Body of pancreas (tissue), 4 donors: ENCODE data around the gene MYL7.

Source experiments
- POLR2A ChIP-seq, 3 donors: fragments of 450-650 bp; IDR thresholded peaks; one replicate each; pipeline ENCODE4 v1.6.1; 2016; ENCODE audit warnings: antibody characterized with exemption in 3 of 3, mild to moderate bottlenecking in 2 of 3
- TF ChIP-seq, protein P1 (sequence below), 7 experiments: fragments of 450-650 bp in 4 of 7; fragments of 200-600 bp in 3 of 7; sonication (generic) in 3 of 7; IDR thresholded peaks; one replicate each; pipeline ENCODE4 v1.5.1; 2016 to 2019; ENCODE audit warnings: antibody characterized with exemption in 7 of 7

DNA sequence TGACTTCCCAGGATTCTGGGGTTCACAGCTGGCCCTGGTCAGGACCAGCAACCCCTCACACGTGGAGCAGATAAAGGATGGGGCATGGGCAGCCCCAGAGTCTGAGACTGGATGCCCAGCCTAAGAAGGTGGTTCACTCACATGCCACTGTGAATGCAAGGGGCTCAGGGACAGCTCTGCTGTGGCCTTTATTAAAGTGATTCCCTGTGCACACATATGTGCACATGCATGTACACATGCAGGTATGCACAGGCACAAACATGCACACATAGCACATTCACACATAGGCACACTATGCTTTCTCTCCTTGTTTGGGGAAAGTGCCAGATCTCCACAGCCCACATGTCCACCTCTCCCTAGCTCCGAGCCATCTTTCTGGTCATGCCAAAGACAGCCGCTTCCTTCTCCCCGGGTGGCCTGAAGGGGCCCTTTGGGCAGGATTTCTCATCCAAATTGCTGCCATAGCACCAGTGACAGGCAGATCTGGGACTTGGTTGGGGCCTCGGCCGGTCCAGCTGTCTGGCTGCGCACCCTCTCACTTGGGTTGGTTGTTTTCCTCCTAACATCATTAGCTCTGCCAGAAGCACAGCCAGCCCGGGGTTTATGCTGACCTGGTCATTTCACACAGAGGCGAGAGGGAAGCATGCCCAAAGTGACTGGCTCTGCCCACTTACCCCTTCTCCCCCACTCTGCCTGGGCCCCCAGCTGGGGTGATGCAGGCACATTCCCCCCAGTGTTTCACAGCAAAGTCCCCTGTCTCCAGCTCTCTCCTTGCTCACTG lies 46.7 kb upstream of the MYL7 start:
- TF ChIP-seq, protein P1, sequence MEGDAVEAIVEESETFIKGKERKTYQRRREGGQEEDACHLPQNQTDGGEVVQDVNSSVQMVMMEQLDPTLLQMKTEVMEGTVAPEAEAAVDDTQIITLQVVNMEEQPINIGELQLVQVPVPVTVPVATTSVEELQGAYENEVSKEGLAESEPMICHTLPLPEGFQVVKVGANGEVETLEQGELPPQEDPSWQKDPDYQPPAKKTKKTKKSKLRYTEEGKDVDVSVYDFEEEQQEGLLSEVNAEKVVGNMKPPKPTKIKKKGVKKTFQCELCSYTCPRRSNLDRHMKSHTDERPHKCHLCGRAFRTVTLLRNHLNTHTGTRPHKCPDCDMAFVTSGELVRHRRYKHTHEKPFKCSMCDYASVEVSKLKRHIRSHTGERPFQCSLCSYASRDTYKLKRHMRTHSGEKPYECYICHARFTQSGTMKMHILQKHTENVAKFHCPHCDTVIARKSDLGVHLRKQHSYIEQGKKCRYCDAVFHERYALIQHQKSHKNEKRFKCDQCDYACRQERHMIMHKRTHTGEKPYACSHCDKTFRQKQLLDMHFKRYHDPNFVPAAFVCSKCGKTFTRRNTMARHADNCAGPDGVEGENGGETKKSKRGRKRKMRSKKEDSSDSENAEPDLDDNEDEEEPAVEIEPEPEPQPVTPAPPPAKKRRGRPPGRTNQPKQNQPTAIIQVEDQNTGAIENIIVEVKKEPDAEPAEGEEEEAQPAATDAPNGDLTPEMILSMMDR (IDR thresholded peaks at IDR 0.05): no peak
- TF ChIP-seq POLR2A (IDR thresholded peaks at IDR 0.05): no peak
